Right lobe of liver (tissue), 4 donors: ENCODE data around the gene UBTD2.

Source experiments
- CTCF ChIP-seq, 4 donors: fragments of 200-600 bp in 3 of 4; fragments of 450-650 bp in 1 of 4; IDR thresholded peaks; one replicate each; pipeline versions ENCODE4 v1.5.1 to v1.8.0; 2016 to 2022; ENCODE audit warnings: antibody characterized with exemption in 4 of 4, mild to moderate bottlenecking in 2 of 4
- POLR2A ChIP-seq: fragments of 450-650 bp; IDR thresholded peaks from one replicate; pipeline ENCODE4 v1.6.1; 2017; ENCODE audit warnings: antibody characterized with exemption, mild to moderate bottlenecking
- donor health status: DM: no; HTN: no; CAD: no.
- donor health status: DM: no; HTN: no; CAD: no.
- donor health status: DM: no; HTN: yes; CAD: no.

- TF ChIP-seq CTCF (IDR thresholded peaks at IDR 0.05), result no peak
- TF ChIP-seq POLR2A, result no peak
Observed at GRCh38 chr5:172189693-172190296, 93.8 kb downstream of the UBTD2 start.
